Measurements from ENCODE around the gene SAP30BP. TPM values are rescaled to one million over a fixed set of nuclear protein-coding genes. Genes with fewer than 3 reads are reported as not detected.
A peak's percentile ranks its signal among the peaks of the same experiment; 100 is the strongest.

Gene SAP30BP
- total RNA-seq, result 10 to 100 TPM; 54.0 to 85.1 (median 74.1) TPM

DNA sequence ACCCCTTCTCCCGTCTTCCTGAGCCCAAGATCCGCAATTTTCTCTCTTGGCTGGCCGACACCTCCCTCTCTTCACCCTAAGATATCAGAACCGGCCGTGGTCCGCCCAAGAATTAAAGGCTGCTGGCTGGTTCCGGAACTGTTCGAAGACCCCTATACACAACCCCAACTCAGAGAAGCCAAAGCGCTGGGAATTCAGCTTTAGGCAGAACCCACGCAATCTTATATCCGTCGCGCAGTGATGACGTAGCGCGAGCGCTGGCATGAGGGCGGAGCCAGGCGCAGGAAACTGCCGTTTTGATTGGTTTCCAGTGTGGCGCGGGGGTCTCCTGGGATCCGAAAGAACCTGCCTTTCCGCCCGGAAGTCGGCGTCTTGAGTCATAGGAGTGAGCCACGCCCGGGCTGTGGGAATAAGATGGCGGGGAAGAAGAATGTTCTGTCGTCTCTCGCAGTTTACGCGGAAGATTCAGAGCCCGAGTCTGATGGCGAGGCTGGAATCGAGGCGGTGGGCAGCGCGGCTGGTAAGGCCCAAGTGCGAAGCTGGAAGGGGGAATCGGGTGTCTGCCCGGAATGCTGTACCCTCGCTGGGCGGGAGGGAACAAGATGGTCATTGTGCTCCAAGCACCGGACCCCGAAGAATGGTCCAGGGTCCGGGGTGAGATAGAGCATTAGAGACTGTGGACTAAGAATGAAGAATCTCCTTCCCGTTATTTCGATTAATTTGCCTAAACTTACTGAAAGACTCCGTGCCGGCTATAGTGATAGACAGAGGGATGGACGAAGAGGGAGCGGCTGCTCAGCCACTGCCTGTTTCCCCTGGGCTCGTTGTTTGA, at the start of gene SAP30BP, which contains the start of gene RECQL5:
TSS of gene SAP30BP (plus strand) at position 380 of the 832 bp plus-strand sequence. CDS start at position 415, 35 bp downstream.
TSS of gene RECQL5 (minus strand) at position 196 of the 832 bp plus-strand sequence. CDS start 597 bp downstream, outside the sequence.
- WGBS, 2 donors, result 0% methylated on average over 55 of the region's 55 CpGs
- intact Hi-C loops (cut with DNase I; ENCODE audit: low total_unique reads), result no loop called here
- DNase-seq (ENCODE audit: low spot score in 2 of 2), result peak; percentile 96 to 100
- TF ChIP-seq POLR2A (IDR thresholded peaks at IDR 0.05), result peak in 1 of 2 donors; percentile 79
- TF ChIP-seq, protein P1, sequence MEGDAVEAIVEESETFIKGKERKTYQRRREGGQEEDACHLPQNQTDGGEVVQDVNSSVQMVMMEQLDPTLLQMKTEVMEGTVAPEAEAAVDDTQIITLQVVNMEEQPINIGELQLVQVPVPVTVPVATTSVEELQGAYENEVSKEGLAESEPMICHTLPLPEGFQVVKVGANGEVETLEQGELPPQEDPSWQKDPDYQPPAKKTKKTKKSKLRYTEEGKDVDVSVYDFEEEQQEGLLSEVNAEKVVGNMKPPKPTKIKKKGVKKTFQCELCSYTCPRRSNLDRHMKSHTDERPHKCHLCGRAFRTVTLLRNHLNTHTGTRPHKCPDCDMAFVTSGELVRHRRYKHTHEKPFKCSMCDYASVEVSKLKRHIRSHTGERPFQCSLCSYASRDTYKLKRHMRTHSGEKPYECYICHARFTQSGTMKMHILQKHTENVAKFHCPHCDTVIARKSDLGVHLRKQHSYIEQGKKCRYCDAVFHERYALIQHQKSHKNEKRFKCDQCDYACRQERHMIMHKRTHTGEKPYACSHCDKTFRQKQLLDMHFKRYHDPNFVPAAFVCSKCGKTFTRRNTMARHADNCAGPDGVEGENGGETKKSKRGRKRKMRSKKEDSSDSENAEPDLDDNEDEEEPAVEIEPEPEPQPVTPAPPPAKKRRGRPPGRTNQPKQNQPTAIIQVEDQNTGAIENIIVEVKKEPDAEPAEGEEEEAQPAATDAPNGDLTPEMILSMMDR (IDR thresholded peaks at IDR 0.05), result no peak
- peak within 1 kb of the TSS; percentile 79 for H3K4me3 ChIP-seq (ENCODE audit: low read depth, poor library complexity, severe bottlenecking)

DNA sequence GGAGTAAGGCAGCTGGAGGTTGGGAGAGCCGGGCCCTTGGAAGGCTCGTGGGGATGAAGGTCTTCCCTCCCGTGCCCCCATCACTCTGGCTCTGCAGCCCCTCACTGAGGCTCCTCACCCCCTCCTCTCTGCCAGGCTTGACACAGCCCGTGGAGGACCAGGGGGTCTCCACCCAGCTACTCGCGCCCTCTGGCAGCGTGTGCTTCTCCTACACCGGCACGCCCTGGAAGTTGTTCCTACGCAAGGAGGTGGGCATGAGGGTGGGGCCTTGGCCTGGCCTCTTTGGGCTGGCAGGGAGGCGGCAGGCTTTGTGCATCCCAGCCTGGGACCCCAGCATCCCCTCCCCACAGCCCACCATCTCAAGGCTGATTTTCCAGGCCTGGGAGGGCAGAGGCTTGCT, 49.5 kb upstream of the SAP30BP start:
- intact Hi-C loops (cut with DNase I; ENCODE audit: low total_unique reads), result loop anchor here (2.0 kb wide), 1 partner anchor 65 kb away; no protein-coding TSS in a partner anchor
- H3K4me3 ChIP-seq (ENCODE audit: low read depth, poor library complexity, severe bottlenecking), result no peak overlapping the region
- no peak for DNase-seq (ENCODE audit: low spot score in 2 of 2)
- 76 to 89% methylated on average over 11 of the region's 11 CpGs for WGBS, 2 donors
- TF ChIP-seq, protein P1 (IDR thresholded peaks at IDR 0.05), result no peak
- no peak for TF ChIP-seq POLR2A (IDR thresholded peaks at IDR 0.05)

DNA sequence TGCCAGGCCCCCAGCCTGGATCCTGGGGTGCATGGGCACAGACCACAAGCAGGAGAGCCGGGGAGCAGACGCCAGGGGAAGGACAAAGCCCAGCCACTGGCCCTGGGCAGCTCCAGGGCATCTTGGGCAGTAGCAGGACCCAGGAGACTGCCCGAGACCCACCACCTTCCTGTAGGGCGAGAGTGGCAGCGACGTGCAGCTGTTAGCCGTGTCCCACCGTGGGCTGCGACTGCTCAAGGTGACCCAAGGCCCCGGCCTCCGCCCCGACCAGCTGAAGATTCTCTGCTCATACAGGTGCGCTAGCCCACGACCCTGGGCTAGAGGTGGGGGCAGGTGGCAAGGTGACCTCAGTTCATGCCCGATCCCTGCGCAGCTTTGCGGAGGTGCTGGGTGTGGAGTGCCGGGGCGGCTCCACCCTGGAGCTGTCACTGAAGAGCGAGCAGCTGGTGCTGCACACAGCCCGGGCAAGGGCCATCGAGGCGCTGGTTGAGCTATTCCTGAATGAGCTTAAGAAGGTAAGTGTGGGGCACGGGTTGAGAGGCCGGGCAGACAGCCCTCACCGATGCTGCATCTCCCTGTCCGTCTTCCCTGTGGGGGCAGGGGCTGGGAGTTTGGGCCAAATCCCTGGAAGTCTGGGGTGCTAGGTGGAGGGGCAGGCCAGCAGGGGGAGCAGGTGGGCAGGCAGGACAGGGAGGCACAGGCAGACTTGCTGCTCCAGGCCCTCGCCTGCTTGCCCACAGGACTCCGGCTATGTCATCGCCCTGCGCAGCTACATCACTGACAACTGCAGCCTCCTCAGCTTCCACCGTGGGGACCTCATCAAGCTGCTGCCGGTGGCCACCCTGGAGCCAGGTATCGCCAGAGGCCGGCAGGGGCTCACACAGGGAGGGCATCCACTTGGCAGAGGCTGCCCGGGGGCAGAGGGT, 47.4 kb upstream of the SAP30BP start:
- TF ChIP-seq POLR2A (IDR thresholded peaks at IDR 0.05), result no peak
- TF ChIP-seq, protein P1 (IDR thresholded peaks at IDR 0.05), result no peak
- intact Hi-C loops (cut with DNase I; ENCODE audit: low total_unique reads), result no loop called here
- no peak overlapping the region for H3K4me3 ChIP-seq (ENCODE audit: low read depth, poor library complexity, severe bottlenecking)
- no peak for DNase-seq (ENCODE audit: low spot score in 2 of 2)
- WGBS, 2 donors, result 69 to 86% methylated on average over 15 to 22 of the region's 36 CpGs

DNA sequence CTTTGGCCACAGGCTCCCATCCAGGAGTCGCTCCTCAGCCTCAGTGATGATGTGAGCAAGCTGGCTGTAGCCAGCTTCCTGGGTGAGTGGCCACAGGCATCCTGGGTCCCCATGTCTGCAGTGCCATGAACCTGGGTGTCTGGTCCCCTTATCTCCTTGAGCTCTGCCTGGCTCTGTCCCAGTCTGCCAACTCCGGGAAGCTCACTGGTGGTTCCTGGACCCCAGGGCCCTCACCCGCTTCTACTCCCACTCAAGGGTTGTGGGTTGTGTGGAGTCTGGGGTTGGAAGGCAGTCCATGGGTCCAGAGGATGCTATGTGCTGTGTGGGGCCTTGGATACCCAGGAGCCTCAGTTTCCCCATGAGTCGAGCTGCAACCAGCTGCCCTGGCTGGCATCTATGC, 45.6 kb upstream of the SAP30BP start:
- TF ChIP-seq, protein P1 (IDR thresholded peaks at IDR 0.05), result no peak
- TF ChIP-seq POLR2A (IDR thresholded peaks at IDR 0.05), result no peak
- 89 to 92% methylated on average over 3 to 4 of the region's 4 CpGs for WGBS, 2 donors
- DNase-seq (ENCODE audit: low spot score in 2 of 2), result no peak
- H3K4me3 ChIP-seq (ENCODE audit: low read depth, poor library complexity, severe bottlenecking), result no peak overlapping the region
- intact Hi-C loops (cut with DNase I; ENCODE audit: low total_unique reads), result no loop called here

DNA sequence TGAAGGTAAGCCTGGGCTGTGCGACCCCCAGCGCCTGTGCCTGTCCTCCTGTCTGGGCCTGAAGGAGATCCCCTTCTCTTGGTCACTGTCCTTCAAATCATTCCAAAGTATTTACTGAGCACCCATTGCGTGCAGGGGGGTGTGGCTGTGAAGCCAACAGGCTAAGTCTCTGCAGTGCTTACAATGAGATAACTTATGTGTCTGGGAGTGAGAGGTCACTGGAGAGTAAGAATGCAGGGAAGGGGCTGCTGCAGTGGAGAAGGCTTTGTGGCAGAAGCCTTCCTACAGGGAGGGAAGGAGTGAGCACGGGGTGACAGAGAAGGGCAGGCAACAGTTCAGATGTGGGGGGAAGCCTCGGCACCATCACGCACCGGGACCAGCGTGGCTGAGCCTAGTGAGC, 45.1 kb upstream of the SAP30BP start:
- WGBS, 2 donors, result 84% methylated on average over 8 of the region's 8 CpGs
- no peak for DNase-seq (ENCODE audit: low spot score in 2 of 2)
- intact Hi-C loops (cut with DNase I; ENCODE audit: low total_unique reads), result no loop called here
- H3K4me3 ChIP-seq (ENCODE audit: low read depth, poor library complexity, severe bottlenecking), result no peak overlapping the region
- no peak for TF ChIP-seq POLR2A (IDR thresholded peaks at IDR 0.05)
- TF ChIP-seq, protein P1 (IDR thresholded peaks at IDR 0.05), result no peak

All from lower leg skin (tissue), 4 donors.